ENCODE measurements around the gene LIX1L.

Gene LIX1L

GRCh38 chr1:145967288-145967687, 9.5 kb upstream of the LIX1L start:
- TF ChIP-seq CTCF (IDR thresholded peaks at IDR 0.05; ENCODE audit: low read depth, low read length) = no peak
- no peak for DNase-seq (ENCODE audit: extremely low read depth, low read depth)

GRCh38 chr1:145965119-145965744, 7.4 kb upstream of the LIX1L start:
- TF ChIP-seq CTCF (IDR thresholded peaks at IDR 0.05; ENCODE audit: low read depth, low read length) = no peak
- DNase-seq (ENCODE audit: extremely low read depth, low read depth) = no peak

GRCh38 chr1:145964328-145965118, 6.7 kb upstream of the LIX1L start, which contains the start of the genes ANKRD34A and POLR3GL:
ANKRD34A (minus strand) TSS chr1:145964575; CDS start chr1:145961759, 2,816 bp downstream.
POLR3GL (plus strand) TSS chr1:145964690; CDS start chr1:145974866, 10,176 bp downstream.
- DNase-seq (ENCODE audit: extremely low read depth, low read depth) = peak; percentile 73
- TF ChIP-seq CTCF (IDR thresholded peaks at IDR 0.05; ENCODE audit: low read depth, low read length) = no peak

GRCh38 chr1:145963265-145964019, 5.6 kb upstream of the LIX1L start:
- DNase-seq (ENCODE audit: extremely low read depth, low read depth) = no peak

GRCh38 chr1:145962157-145963102, 4.6 kb upstream of the LIX1L start:
- no peak for DNase-seq (ENCODE audit: extremely low read depth, low read depth)
- TF ChIP-seq CTCF (IDR thresholded peaks at IDR 0.05; ENCODE audit: low read depth, low read length) = no peak

More at GRCh38 chr1:145963265-145964019, 5.6 kb upstream of the LIX1L start:
- TF ChIP-seq CTCF (IDR thresholded peaks at IDR 0.05; ENCODE audit: low read depth, low read length) = no peak

- TF ChIP-seq CTCF (IDR thresholded peaks at IDR 0.05; ENCODE audit: low read depth, low read length) = no peak
- no peak for DNase-seq (ENCODE audit: extremely low read depth, low read depth)
These were observed 3.8 kb upstream of the LIX1L start for GRCh38 chr1:145961425-145962156.

Data from AG09319 (cell line).